HepG2 (cell line): Measurements from ENCODE around the gene CD300LB. TPM values are rescaled to one million over a fixed set of nuclear protein-coding genes. Genes with fewer than 3 reads are reported as not detected.

Experiments
- ATAC-seq: fragments of 200-7000 bp; cut with Tn5 transposase; 3 replicates; pipeline ENCODE4 v1.9.1; 2020; ENCODE audit warnings: mild to moderate bottlenecking, moderate library complexity
- BruUV-seq: library from RNA; stranded (reverse); fragments of 400-500 nt; replicated peaks from 2 replicates; lab custom pipeline; 2021; lab: Mats Ljungman, UMichigan
- CTCF ChIA-PET: fragments of 300-600 bp; formaldehyde crosslinking; extraction: SDS; loops from one replicate; lab custom pipeline; 2021; ENCODE audit warnings: low total read pairs, inconsistent platforms, low intra/inter-chr PET ratio; lab: Yijun Ruan, JAX
- POLR2A ChIA-PET: fragments of 350-600 bp; sonication (Branson Sonifier 250); formaldehyde crosslinking; loops from one replicate; lab custom pipeline; 2020; ENCODE audit warnings: antibody characterized with exemption, inconsistent platforms; lab: Yijun Ruan, JAX
- DNase-seq: peaks from one replicate; pipeline ENCODE4 v3.0.0-alpha.2; 2015; ENCODE audit warnings: low spot score
- FAIRE-seq: peaks from 3 replicates; lab custom pipeline; 2011; peaks lifted over from hg19 to GRCh38; lab: Jason Lieb, UNC
- H2AFZ ChIP-seq: one replicate; pipeline ENCODE4 v1.6.1; 2011; ENCODE audit warnings: low read length, inconsistent platforms
- H3K27ac ChIP-seq: fragments of 300-600 bp; 3 replicates; pipeline ENCODE4 v1.8.0; 2011; ENCODE audit warnings: mixed run types, mild to moderate bottlenecking, mixed read lengths, low read length, inconsistent platforms; ENCODE audit not compliant: insufficient read depth; ENCODE audit errors: extremely low read length
- H3K27me3 ChIP-seq, 2 experiments: fragments of 200-600 bp in 1 of 2; 2 replicates in 1 of 2; 3 replicates in 1 of 2; pipeline versions ENCODE4 v1.6.0 to v1.8.0; 2011; ENCODE audit warnings: low read length in 2 of 2, mild to moderate bottlenecking in 2 of 2, moderate library complexity in 2 of 2, inconsistent platforms in 1 of 2; ENCODE audit not compliant: insufficient read depth in 2 of 2, control insufficient read depth in 1 of 2
- H3K36me3 ChIP-seq, 2 experiments: fragments of 200-600 bp in 1 of 2; replicated peaks in 1 of 2; 2 replicates in 1 of 2; 3 replicates in 1 of 2; pipeline versions ENCODE4 v1.5.1 to v1.8.0; 2011; ENCODE audit warnings: low read length in 2 of 2, inconsistent platforms in 1 of 2; ENCODE audit not compliant: insufficient read depth in 2 of 2, control insufficient read depth in 1 of 2
- H3K4me1 ChIP-seq: 2 replicates; pipeline ENCODE4 v1.5.1; 2012; ENCODE audit warnings: low read length, inconsistent platforms; ENCODE audit not compliant: insufficient read depth
- H3K4me2 ChIP-seq: 2 replicates; pipeline ENCODE4 v1.6.0; 2011; ENCODE audit warnings: low read depth, low read length, inconsistent platforms
- H3K4me3 ChIP-seq, 3 experiments: fragments of 200-600 bp in 1 of 3; sonication (generic), shearing (Covaris generic) in 1 of 3; replicated peaks in 1 of 3; 2 replicates each; pipeline ENCODE4 v1.5.1; 2011 to 2016; ENCODE audit warnings: low read length in 3 of 3, inconsistent platforms in 2 of 3, low read depth in 2 of 3, mild to moderate bottlenecking in 2 of 3, control low read depth in 1 of 3, mixed read lengths in 1 of 3; ENCODE audit not compliant: insufficient read depth in 1 of 3
- H3K79me2 ChIP-seq: one replicate; pipeline ENCODE4 v1.6.1; 2011; ENCODE audit warnings: low read length, inconsistent platforms; ENCODE audit not compliant: insufficient read depth
- H3K9ac ChIP-seq: 2 replicates; pipeline ENCODE4 v1.6.0; 2011; ENCODE audit warnings: mild to moderate bottlenecking, low read depth, low read length, inconsistent platforms; ENCODE audit not compliant: insufficient read depth
- H3K9me3 ChIP-seq: 2 replicates; pipeline ENCODE4 v1.5.1; 2012; ENCODE audit warnings: mild to moderate bottlenecking, low read length
- H4K20me1 ChIP-seq: 2 replicates; pipeline ENCODE4 v1.6.0; 2011; ENCODE audit warnings: inconsistent platforms, mild to moderate bottlenecking, low read length, moderate library complexity; ENCODE audit not compliant: insufficient read depth
- BCL6 ChIP-seq: IDR thresholded peaks from 2 replicates; pipeline ENCODE4 v1.6.1; 2016; ENCODE audit warnings: missing genetic modification reagents, missing compliant biosample characterization
- BHLHE40 ChIP-seq: IDR thresholded peaks from 2 replicates; pipeline ENCODE4 v1.6.1; 2011; ENCODE audit warnings: low read length, improper control_type of control experiment
- CEBPB ChIP-seq: IDR thresholded peaks from 2 replicates; pipeline ENCODE4 v1.6.1; 2011; ENCODE audit warnings: low read depth, low read length, improper control_type of control experiment, borderline replicate concordance
- FOSL2 ChIP-seq: sonication (generic); formaldehyde crosslinking; IDR thresholded peaks from 2 replicates; pipeline ENCODE4 v1.4.0; 2020; ENCODE audit warnings: missing genetic modification reagents
- HMGXB3 ChIP-seq: sonication (generic); formaldehyde crosslinking; IDR thresholded peaks from 2 replicates; pipeline ENCODE4 v1.4.0; 2020; ENCODE audit warnings: missing genetic modification reagents, borderline replicate concordance
- NCOR1 ChIP-seq: fragments of 200-600 bp; sonication (generic); IDR thresholded peaks from 2 replicates; pipeline ENCODE4 v1.7.0; 2017; ENCODE audit warnings: antibody characterized with exemption, low read length, borderline replicate concordance
- NFIC ChIP-seq: IDR thresholded peaks from 2 replicates; pipeline ENCODE4 v1.6.1; 2012; ENCODE audit warnings: mild to moderate bottlenecking, low read length, inconsistent platforms
- NFRKB ChIP-seq: fragments of 450-650 bp; IDR thresholded peaks from 2 replicates; pipeline ENCODE4 v1.6.1; 2017
- POLR2A ChIP-seq, 2 experiments: IDR thresholded peaks; 2 replicates each; pipeline ENCODE4 v1.6.1; 2011; ENCODE audit warnings: low read depth in 2 of 2, low read length in 2 of 2, mild to moderate bottlenecking in 1 of 2, moderate library complexity in 1 of 2; ENCODE audit not compliant: insufficient read depth in 1 of 2
- SMARCC2 ChIP-seq: fragments of 450-650 bp; IDR thresholded peaks from 2 replicates; pipeline ENCODE4 v1.6.1; 2017; ENCODE audit warnings: antibody characterized with exemption, mild to moderate bottlenecking
- SP4 ChIP-seq: sonication (generic); formaldehyde crosslinking; IDR thresholded peaks from 2 replicates; pipeline ENCODE4 v1.8.1; 2023; ENCODE audit warnings: mild to moderate bottlenecking, missing genetic modification reagents
- ZNF12 ChIP-seq: sonication (generic); formaldehyde crosslinking; IDR thresholded peaks from 2 replicates; pipeline ENCODE4 v1.5.0; 2020; ENCODE audit warnings: missing genetic modification reagents
- WGBS: methylation state at CpG from one replicate; pipeline ENCODE4 v1.1.6; 2017; ENCODE audit warnings: low lambda C conversion rate; 5-methylcytosine and 5-hydroxymethylcytosine counted together
- in situ Hi-C: cut with HindIII; loops from 2 replicates; pipeline ENCODE4 v1.10.0; 2017; ENCODE audit warnings: low pct_unique_long_range_greater_than_20kb; ENCODE audit not compliant: extremely low pct_ligation_motif_present
- intact Hi-C: fragments of 100-400 bp; cut with micrococcal nuclease; formaldehyde crosslinking; loops from one replicate; pipeline ENCODE4 v1.10.0; 2022; ENCODE audit not compliant: unreplicated experiment
- polyA plus RNA-seq, 8 experiments: library from polyadenylated mRNA; depleted of rRNA in 3 of 8; stranded (reverse) in 7 of 8; unstranded in 1 of 8; fragments of >200 nt; fragmentation: Illumina TruSeq in 4 of 8; extraction: Trizol in 4 of 8; gene quantifications; 2 replicates each; pipeline versions ENCODE4 v1.2.1 to v1.2.3, GENCODE V29; 2011 to 2016; ENCODE audit warnings: low read depth in 4 of 8, missing spikeins in 1 of 8, mixed read lengths in 1 of 8; ENCODE audit not compliant: insufficient read depth in 1 of 8
- total RNA-seq, 5 experiments: library from RNA; depleted of rRNA; stranded (reverse); fragments of >200 nt; fragmentation: Illumina TruSeq; extraction: Trizol; gene quantifications; 2 replicates each; pipeline ENCODE4 v1.2.3, GENCODE V29; 2016; ENCODE audit warnings: low read depth in 1 of 5
- TF ChIP-seq, protein P1 (sequence below): sonication (generic); formaldehyde crosslinking; conservative IDR thresholded peaks from 2 replicates; pipeline ENCODE4 v1.8.1; 2023; ENCODE audit warnings: missing genetic modification reagents

Gene CD300LB
- total and polyA plus RNA-seq, 2 of the 13 experiments (the other 11 are each of a cell fraction or from before 2014, with no cell fraction given), result not detected

DNA sequence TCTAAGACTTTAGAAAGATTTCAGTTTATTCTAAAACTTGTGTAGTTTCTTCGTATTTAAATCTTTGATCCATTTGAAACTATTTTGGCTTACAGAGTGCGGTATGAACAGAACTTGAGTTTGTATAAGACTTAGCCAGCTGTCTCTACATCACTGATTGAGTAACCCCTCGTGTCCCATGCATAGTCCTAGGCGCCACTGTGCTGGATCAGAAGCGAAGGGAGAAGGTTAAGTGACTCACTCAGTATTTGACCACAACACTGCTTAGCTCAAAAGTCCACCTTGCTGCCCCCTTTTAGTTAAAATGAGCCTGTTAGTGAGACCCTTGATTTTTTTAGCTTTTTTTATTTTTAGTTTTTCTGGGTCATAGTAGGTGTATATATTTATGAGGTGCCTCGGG is 28.4 kb downstream of the CD300LB start:
- no TSS peak for BruUV-seq
- FAIRE-seq (no peak), DNase-seq (peak; percentile 36), ATAC-seq (peak; percentile 48; the same call in 1 of the 3 replicates)
- in situ Hi-C loops (no loop called here), intact Hi-C loops (no loop called here)
- H3K36me3 ChIP-seq, result no peaks in the 10 kb centered on the region
- H3K79me2 ChIP-seq, result no peaks in the 10 kb centered on the region
- WGBS, result 18% methylated on average over 6 of the region's 6 CpGs
- H2AFZ ChIP-seq, result no peak overlapping the region
- peaks cover 0 to 11% of the 10 kb centered on the region in 2 experiments; a peak in 1 of 5 replicates for H3K27me3 ChIP-seq
- H3K9me3 ChIP-seq, result no peaks in the 10 kb centered on the region
- H3K27ac ChIP-seq, result no peak overlapping the region
- H3K4me2 ChIP-seq, result no peak overlapping the region
- no peak overlapping the region for H3K4me3 ChIP-seq
- no peaks in the 10 kb centered on the region for H4K20me1 ChIP-seq
- no peak overlapping the region for H3K9ac ChIP-seq
- ChIA-PET CTCF (no interaction called here), POLR2A (no interaction called here)
- TF ChIP-seq BHLHE40 (peak; percentile 35; the same call in 1 of the 2 replicates), FOSL2 (CRISPR knock-in tag) (peak; percentile 65), NFRKB (no peak), ZNF12 (CRISPR knock-in tag) (0 out of 2 replicates have a peak, but pooled peaks have one; percentile 22), CEBPB (peak; percentile 19; the same call in 1 of the 2 replicates), POLR2A (IDR thresholded peaks at IDR 0.05; ENCODE audit: insufficient read depth in 1 of 2, low read depth in 2 of 2, low read length in 2 of 2) (no peak)
- no peaks in the 10 kb centered on the region for H3K4me1 ChIP-seq

DNA sequence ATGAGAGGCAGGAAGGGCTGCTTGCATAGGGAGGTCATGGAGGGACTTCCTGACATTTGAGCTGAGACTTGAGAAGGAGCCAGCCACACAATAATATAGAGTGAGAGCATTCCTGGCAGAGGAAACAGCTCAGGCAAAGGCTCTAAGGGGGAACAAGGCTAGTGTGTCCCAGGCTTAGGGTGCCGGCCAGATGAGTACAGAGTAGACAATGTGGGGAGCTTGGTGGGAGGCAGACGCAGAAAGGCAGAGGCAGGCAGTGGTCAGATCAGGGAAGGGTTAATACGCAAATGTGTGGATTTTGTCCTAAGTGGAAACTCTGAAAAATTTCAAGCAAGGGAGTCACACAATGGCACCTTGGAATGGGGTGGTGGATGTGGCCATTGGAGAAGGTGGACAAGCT is 31.3 kb downstream of the CD300LB start:
- H3K4me2 ChIP-seq, result no peak overlapping the region
- no peaks in the 10 kb centered on the region for H4K20me1 ChIP-seq
- no peak overlapping the region for H3K9ac ChIP-seq
- H3K4me1 ChIP-seq, result no peaks in the 10 kb centered on the region
- BruUV-seq, result no TSS peak
- POLR2A ChIA-PET, result no interaction called here
- CTCF ChIA-PET, result no interaction called here
- no peaks in the 10 kb centered on the region for H3K36me3 ChIP-seq
- DNase-seq, result no peak
- in situ Hi-C loops, result no loop called here
- 62% methylated on average over 3 of the region's 3 CpGs for WGBS
- no peak for FAIRE-seq
- peaks cover 0 to 8% of the 10 kb centered on the region in 2 experiments; a peak in 2 of 5 replicates for H3K27me3 ChIP-seq
- no peaks in the 10 kb centered on the region for H3K79me2 ChIP-seq
- H2AFZ ChIP-seq, result no peak overlapping the region
- no peaks in the 10 kb centered on the region for H3K9me3 ChIP-seq
- no peak overlapping the region for H3K4me3 ChIP-seq
- H3K27ac ChIP-seq, result no peak overlapping the region
- intact Hi-C loops, result loop anchor here (10.0 kb wide), 1 partner anchor 195 kb away; no protein-coding TSS in a partner anchor
- no peak for ATAC-seq
- TF ChIP-seq NCOR1 (no peak), BCL6 (CRISPR knock-in tag) (no peak), HMGXB3 (CRISPR knock-in tag) (no peak), NFIC (no peak), SMARCC2 (no peak), SP4 (CRISPR knock-in tag) (no peak)
- TF ChIP-seq, protein P1, sequence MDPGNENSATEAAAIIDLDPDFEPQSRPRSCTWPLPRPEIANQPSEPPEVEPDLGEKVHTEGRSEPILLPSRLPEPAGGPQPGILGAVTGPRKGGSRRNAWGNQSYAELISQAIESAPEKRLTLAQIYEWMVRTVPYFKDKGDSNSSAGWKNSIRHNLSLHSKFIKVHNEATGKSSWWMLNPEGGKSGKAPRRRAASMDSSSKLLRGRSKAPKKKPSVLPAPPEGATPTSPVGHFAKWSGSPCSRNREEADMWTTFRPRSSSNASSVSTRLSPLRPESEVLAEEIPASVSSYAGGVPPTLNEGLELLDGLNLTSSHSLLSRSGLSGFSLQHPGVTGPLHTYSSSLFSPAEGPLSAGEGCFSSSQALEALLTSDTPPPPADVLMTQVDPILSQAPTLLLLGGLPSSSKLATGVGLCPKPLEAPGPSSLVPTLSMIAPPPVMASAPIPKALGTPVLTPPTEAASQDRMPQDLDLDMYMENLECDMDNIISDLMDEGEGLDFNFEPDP (CRISPR knock-in tag), result no peak
